Sigmoid colon (tissue), 7 donors: Measurements from ENCODE around the gene ZFX. TPM values are rescaled to one million over a fixed set of nuclear protein-coding genes. Genes with fewer than 3 reads are reported as not detected.
A peak's percentile ranks its signal among the peaks of the same experiment; 100 is the strongest.

ENCODE experiments used
- DNase-seq: peaks from one replicate; pipeline ENCODE4 v3.0.0-alpha.2; 2019
- H3K27ac ChIP-seq, 4 donors: fragments of 200-600 bp; sonication (generic); one replicate each; pipeline ENCODE4 v1.5.1; 2016 to 2019; ENCODE audit warnings: mild to moderate bottlenecking in 1 of 4
- H3K27me3 ChIP-seq, 3 donors: fragments of 200-600 bp; sonication (generic); one replicate each; pipeline ENCODE4 v1.5.1; 2019; ENCODE audit warnings: mild to moderate bottlenecking in 1 of 3
- H3K36me3 ChIP-seq, 4 donors: fragments of 200-600 bp; sonication (generic); one replicate each; pipeline ENCODE4 v1.5.1; 2016 to 2019
- H3K4me1 ChIP-seq, 4 donors: fragments of 200-600 bp; sonication (generic); one replicate each; pipeline ENCODE4 v1.5.1; 2017 to 2019
- H3K4me3 ChIP-seq, 4 donors: fragments of 200-600 bp; sonication (generic); one replicate each; pipeline ENCODE4 v1.5.1; 2017 to 2019; ENCODE audit warnings: mild to moderate bottlenecking in 2 of 4, moderate library complexity in 1 of 4
- H3K9me3 ChIP-seq, 4 donors: fragments of 200-600 bp in 3 of 4; sonication (generic) in 3 of 4; one replicate each; pipeline versions ENCODE4 v1.5.1 to v1.6.1; 2013 to 2019
- EP300 ChIP-seq, 4 donors: sonication (generic); formaldehyde crosslinking; IDR thresholded peaks; one replicate each; pipeline ENCODE4 v1.6.1; 2017; ENCODE audit warnings: antibody characterized with exemption in 4 of 4
- POLR2A ChIP-seq, 2 donors: fragments of 450-650 bp; IDR thresholded peaks; one replicate each; pipeline ENCODE4 v1.6.1; 2016; ENCODE audit warnings: antibody characterized with exemption in 2 of 2, mild to moderate bottlenecking in 2 of 2, moderate library complexity in 2 of 2
- POLR2AphosphoS5 ChIP-seq, 4 donors: sonication (generic); formaldehyde crosslinking; IDR thresholded peaks; one replicate each; pipeline ENCODE4 v1.6.1; 2017; ENCODE audit warnings: antibody characterized with exemption in 4 of 4
- WGBS, 2 donors: extraction: QIAGEN DNeasy Blood & Tissue Kit; methylation state at CpG; one replicate each; pipeline ENCODE4 v1.1.7; 2013; 5-methylcytosine and 5-hydroxymethylcytosine counted together
- intact Hi-C: fragments of 100-400 bp; cut with DNase I; formaldehyde crosslinking; loops from one replicate; pipeline ENCODE4 v1.15.1; 2023
- polyA plus RNA-seq, 3 donors: library from polyadenylated mRNA; stranded (reverse); fragments of 200-250 nt; gene quantifications; one replicate each; pipeline ENCODE4 v1.2.3, GENCODE V29; 2013
- total RNA-seq, 4 donors: library from RNA; depleted of rRNA; stranded (reverse); fragments of >200 nt; gene quantifications; one replicate each; pipeline ENCODE4 v1.1.0, GENCODE V29; 2016
- TF ChIP-seq, protein P1 (sequence below), 4 experiments: fragments of 450-650 bp in 3 of 4; fragments of 200-600 bp in 1 of 4; IDR thresholded peaks; one replicate each; pipeline ENCODE4 v1.5.1; 2016 to 2019; ENCODE audit warnings: antibody characterized with exemption in 4 of 4, mild to moderate bottlenecking in 3 of 4, moderate library complexity in 2 of 4
- donor health status: healthy with polysubstance abuse.
- donor health status: Bipolar disorder and iron deficiency.
- donor health status: healthy.

ZFX gene
- total and polyA plus RNA-seq, 7 donors = 4.4 to 81.6 (median 56.7) TPM

GRCh38 chrX:24241822-24242648, 92.5 kb downstream of the ZFX start:
- no peak overlapping the region for H3K4me3 ChIP-seq
- H3K36me3 ChIP-seq = no peaks in the 10 kb centered on the region
- no peak for TF ChIP-seq POLR2A (IDR thresholded peaks at IDR 0.05)
- TF ChIP-seq, protein P1, sequence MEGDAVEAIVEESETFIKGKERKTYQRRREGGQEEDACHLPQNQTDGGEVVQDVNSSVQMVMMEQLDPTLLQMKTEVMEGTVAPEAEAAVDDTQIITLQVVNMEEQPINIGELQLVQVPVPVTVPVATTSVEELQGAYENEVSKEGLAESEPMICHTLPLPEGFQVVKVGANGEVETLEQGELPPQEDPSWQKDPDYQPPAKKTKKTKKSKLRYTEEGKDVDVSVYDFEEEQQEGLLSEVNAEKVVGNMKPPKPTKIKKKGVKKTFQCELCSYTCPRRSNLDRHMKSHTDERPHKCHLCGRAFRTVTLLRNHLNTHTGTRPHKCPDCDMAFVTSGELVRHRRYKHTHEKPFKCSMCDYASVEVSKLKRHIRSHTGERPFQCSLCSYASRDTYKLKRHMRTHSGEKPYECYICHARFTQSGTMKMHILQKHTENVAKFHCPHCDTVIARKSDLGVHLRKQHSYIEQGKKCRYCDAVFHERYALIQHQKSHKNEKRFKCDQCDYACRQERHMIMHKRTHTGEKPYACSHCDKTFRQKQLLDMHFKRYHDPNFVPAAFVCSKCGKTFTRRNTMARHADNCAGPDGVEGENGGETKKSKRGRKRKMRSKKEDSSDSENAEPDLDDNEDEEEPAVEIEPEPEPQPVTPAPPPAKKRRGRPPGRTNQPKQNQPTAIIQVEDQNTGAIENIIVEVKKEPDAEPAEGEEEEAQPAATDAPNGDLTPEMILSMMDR (IDR thresholded peaks at IDR 0.05) = peak in 3 of 4 experiments; percentile 21 to 29 (median 21)
- no peaks in the 10 kb centered on the region for H3K27me3 ChIP-seq
- intact Hi-C loops = loop anchor here (5.0 kb wide), 1 partner anchor 160 kb away; no protein-coding TSS in a partner anchor
- 60% methylated on average over 13 of the region's 13 CpGs for WGBS, 2 donors
- no peaks in the 10 kb centered on the region for H3K4me1 ChIP-seq
- peak overlapping the region in 2 of 4 donors; percentile 9 to 10 for H3K27ac ChIP-seq
- DNase-seq = no peak
- H3K9me3 ChIP-seq = no peaks in the 10 kb centered on the region

- intact Hi-C loops = loop anchor here (5.0 kb wide), 1 partner anchor 160 kb away; no protein-coding TSS in a partner anchor
- DNase-seq = peak; percentile 90
- H3K9me3 ChIP-seq = no peaks in the 10 kb centered on the region
- no peaks in the 10 kb centered on the region for H3K27me3 ChIP-seq
- no peaks in the 10 kb centered on the region for H3K36me3 ChIP-seq
- no peak overlapping the region for H3K4me3 ChIP-seq
- H3K4me1 ChIP-seq = no peaks in the 10 kb centered on the region
- TF ChIP-seq EP300 (IDR thresholded peaks at IDR 0.05) (peak in 1 of 4 donors; percentile 5), POLR2A (IDR thresholded peaks at IDR 0.05) (no peak), POLR2AphosphoS5 (IDR thresholded peaks at IDR 0.05) (peak in 1 of 4 donors; percentile 20)
- TF ChIP-seq, protein P1 (IDR thresholded peaks at IDR 0.05) = no peak
- WGBS, 2 donors = 55 to 59% methylated on average over 8 of the region's 8 CpGs
- H3K27ac ChIP-seq = peak overlapping the region; percentile 9 to 32 (median 11)
These were observed 93.2 kb downstream of the ZFX start for GRCh38 chrX:24242649-24243175.

DNA sequence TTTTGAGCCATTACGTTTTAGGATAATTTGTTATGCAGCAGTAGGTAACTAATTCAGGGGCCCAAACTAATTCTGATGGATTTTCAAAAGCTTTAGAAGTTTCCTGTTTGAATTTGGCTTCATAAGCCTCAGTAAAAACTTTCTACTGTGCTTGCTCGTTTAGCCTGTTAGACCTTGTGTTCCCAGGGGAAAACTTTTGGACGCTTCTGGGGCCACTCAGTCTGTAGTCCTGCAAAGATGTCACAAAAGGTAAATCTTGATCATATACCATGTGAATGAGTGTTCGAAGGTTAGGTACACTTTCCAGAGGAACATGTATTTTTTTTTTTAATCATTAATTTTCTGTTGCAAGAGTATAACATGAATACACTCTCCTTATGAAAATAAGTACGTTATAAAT, 93.7 kb downstream of the ZFX start:
- no peaks in the 10 kb centered on the region for H3K4me1 ChIP-seq
- WGBS, 2 donors = 57 to 77% methylated on average over 5 of the region's 5 CpGs
- TF ChIP-seq POLR2A (IDR thresholded peaks at IDR 0.05) (no peak), POLR2AphosphoS5 (IDR thresholded peaks at IDR 0.05) (no peak), EP300 (IDR thresholded peaks at IDR 0.05) (no peak)
- TF ChIP-seq, protein P1 (IDR thresholded peaks at IDR 0.05) = no peak
- H3K36me3 ChIP-seq = no peaks in the 10 kb centered on the region
- intact Hi-C loops = loop anchor here (5.0 kb wide), 1 partner anchor 161 kb away; no protein-coding TSS in a partner anchor
- no peak for DNase-seq
- H3K9me3 ChIP-seq = no peaks in the 10 kb centered on the region
- no peak overlapping the region for H3K4me3 ChIP-seq
- H3K27ac ChIP-seq = peak overlapping the region in 3 of 4 donors; percentile 6 to 32 (median 12)
- H3K27me3 ChIP-seq = no peaks in the 10 kb centered on the region

- DNase-seq = no peak
- intact Hi-C loops = loop anchor here (5.0 kb wide), 1 partner anchor 161 kb away; no protein-coding TSS in a partner anchor
- WGBS, 2 donors = 65 to 69% methylated on average over 3 of the region's 3 CpGs
- Histone ChIP-seq H3K36me3 (no peaks in the 10 kb centered on the region), H3K4me1 (no peaks in the 10 kb centered on the region), H3K4me3 (no peak overlapping the region), H3K27me3 (no peaks in the 10 kb centered on the region), H3K27ac (peak overlapping the region in 1 of 4 donors; percentile 4), H3K9me3 (no peaks in the 10 kb centered on the region)
- TF ChIP-seq POLR2AphosphoS5 (IDR thresholded peaks at IDR 0.05) = peak in 1 of 4 donors; percentile 29
- TF ChIP-seq POLR2A (IDR thresholded peaks at IDR 0.05) = no peak
- TF ChIP-seq, protein P1 (IDR thresholded peaks at IDR 0.05) = no peak
- no peak for TF ChIP-seq EP300 (IDR thresholded peaks at IDR 0.05)
These were observed 94.2 kb downstream of the ZFX start for GRCh38 chrX:24243692-24244091.
